ENCODE results near the gene ZNF654. TPM values are rescaled to one million over a fixed set of nuclear protein-coding genes. Genes with fewer than 3 reads are reported as not detected.

The ZNF654 gene
- total RNA-seq, 2 donors from 2014 or later, result 14.3 to 17.6 TPM

DNA sequence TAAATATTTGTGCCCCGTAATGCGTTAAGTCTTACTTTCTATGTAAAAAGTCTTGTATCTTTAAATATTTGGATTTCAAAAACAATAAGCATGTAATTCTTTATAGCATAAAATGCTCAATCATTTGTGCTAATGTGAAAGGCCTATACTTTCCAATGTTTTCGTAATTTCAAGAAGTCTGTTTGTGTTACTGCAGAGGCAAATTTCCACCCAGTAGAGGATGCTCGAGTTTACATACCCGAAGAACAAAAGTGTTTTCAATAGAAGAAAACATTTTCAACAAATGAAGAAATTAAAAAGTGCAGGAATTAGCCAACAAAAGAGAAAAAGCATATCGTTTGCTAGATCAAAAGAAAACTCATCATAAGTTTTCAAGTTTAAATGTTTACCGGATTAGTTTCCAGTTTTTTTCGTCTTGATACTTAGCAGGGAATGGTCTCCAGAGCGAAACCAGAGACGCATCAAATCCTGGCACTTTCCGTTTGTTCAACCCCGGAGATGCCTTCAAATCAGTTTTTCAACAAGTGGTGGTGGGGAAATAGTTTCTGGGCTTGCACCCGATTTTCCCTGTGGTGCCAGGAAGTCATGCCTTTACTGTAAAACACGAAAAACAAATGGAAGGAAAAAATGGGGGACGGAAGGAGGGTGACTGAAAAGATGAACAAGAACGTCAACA lies 1.3 kb upstream of the ZNF654 start:
- no peak for ATAC-seq
- no peak for DNase-seq
- intact Hi-C loops (cut with DNase I, micrococcal nuclease), result no loop called here

DNA sequence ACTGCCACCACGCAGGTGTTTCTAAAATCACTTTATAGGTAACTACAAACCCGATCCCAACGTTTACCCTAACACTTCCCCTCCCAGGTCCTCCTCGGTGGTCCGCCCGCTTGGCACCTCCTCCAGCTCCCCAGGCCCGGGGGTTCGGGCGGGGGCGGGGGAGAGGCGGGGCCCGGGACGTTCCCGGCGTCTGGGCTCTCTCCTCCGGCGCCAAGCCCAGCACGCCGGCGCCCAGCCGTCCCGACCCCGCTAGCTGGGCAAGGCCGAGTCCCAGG lies 812 bp upstream of the ZNF654 start:
- ATAC-seq, result no peak
- intact Hi-C loops (cut with DNase I, micrococcal nuclease), result no loop called here
- DNase-seq, result no peak

DNA sequence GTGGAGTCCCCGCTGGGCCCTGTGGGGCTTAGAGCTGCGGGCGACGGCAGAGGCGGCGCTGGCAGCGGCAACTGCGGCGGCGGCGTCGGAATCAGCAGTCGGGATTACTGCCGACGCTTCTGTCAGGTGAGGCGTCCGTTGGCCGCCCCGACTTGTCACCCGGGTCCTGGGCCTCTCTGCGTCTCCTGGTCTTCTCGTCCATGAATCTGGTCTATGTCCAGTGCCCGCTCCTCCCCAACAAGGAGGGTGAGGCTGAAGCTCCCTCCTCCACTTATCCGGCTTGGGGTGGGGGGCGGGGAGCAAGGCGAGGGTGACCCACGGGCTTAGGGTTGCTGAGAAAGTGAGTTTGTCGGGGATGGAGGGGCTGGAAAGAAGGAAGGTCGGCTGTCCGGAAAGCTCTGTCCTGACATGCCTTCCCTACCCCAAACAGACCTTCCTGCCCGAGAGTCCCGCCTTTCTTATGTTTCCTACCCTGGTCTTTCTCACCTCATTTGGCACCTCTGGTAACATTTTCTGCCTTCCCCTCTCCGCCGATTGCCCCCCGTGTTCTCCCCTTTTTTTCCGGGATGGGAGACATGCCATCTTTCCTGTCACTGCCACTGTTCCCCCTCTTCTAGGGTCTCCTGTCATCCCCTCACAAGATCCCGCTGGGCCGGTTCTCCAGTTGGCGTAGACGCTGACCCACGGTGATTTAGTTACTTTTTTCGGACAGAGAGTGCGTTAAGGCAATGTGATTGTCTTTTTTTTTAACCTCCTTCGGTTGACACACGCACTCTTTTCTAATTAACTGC lies 520 bp downstream of the ZNF654 start:
- DNase-seq, result peak; percentile 25 to 26
- intact Hi-C loops (cut with DNase I, micrococcal nuclease), result no loop called here
- peak; percentile 27 for ATAC-seq

- DNase-seq (no peak), ATAC-seq (no peak)
- intact Hi-C loops (cut with DNase I, micrococcal nuclease), result no loop called here
These were observed 2.7 kb downstream of the ZNF654 start for GRCh38 chr3:88061746-88062145.

- ATAC-seq, result no peak
- intact Hi-C loops (cut with DNase I, micrococcal nuclease), result no loop called here
- no peak for DNase-seq
These were observed 16.0 kb downstream of the ZNF654 start for GRCh38 chr3:88075072-88075471.

GRCh38 chr3:88075497-88075896 lies 16.4 kb downstream of the ZNF654 start:
- ATAC-seq, result no peak
- DNase-seq, result no peak
- intact Hi-C loops (cut with DNase I, micrococcal nuclease), result no loop called here

DNA sequence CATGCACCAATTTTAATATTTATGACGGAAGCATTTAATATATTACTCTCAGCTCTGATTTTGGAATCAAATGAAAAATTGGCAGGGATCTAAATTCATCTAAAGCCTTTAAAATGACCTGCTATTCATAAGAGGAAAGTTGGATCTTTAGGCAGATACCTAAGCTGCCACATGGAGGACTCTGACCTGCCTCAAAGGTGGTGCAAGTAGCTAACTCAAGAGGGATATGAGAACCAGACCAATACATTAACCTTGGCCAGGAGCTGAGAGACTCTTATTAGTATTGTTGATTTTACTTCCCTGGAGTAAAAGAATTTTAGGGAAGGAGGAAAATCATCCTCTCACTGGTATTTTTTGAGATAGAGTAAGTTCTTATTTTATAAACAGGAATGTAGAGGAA lies 17.7 kb downstream of the ZNF654 start:
- intact Hi-C loops (cut with DNase I, micrococcal nuclease), result no loop called here
- no peak for DNase-seq
- no peak for ATAC-seq

- no peak for DNase-seq
- ATAC-seq, result no peak
- intact Hi-C loops (cut with DNase I, micrococcal nuclease), result no loop called here
These were observed 19.9 kb downstream of the ZNF654 start for GRCh38 chr3:88078932-88079331.

DNA sequence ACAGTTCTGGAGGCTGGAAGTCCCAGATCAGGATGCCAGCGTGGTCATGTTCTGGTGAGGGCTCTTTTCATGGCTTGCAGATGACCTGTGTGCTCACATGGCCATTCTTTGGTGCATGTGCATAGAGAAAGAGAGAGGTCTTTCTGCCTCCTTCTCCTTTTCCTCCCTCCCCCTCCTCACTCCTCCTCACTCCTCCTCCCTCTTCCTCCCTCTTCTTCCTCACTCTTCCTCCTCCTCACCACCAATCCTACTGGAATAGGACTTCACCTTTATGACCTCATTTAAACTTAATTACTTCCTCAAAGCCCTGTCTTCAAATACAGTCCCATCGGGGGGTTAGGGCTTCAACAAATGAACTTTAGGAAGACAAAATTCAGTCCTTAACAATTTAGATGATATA lies 23.8 kb downstream of the ZNF654 start:
- no peak for DNase-seq
- ATAC-seq, result peak; percentile 34
- intact Hi-C loops (cut with DNase I, micrococcal nuclease), result no loop called here

DNA sequence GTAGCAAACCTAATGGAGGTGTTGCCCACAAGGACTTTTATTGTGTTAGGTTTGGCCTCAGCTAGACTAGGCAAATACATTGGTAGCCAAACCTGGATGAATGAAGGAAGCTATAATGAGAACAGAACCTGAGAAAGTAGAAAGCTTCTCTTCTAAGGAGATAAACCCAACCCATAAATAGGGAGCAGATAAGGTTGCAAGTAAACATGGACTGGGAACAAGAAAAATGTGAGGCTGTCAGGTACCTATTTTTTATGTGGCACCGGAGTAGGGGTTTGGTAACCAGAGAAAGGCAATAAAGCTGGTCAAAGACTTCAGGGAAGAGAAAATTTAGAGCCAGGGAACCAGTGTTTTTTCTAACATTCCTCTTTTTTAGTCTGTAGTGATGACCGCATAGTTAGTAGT lies 25.0 kb downstream of the ZNF654 start:
- peak; percentile 23 for ATAC-seq
- no peak for DNase-seq
- intact Hi-C loops (cut with DNase I, micrococcal nuclease), result no loop called here

- DNase-seq, result no peak
- intact Hi-C loops (cut with DNase I, micrococcal nuclease), result no loop called here
- no peak for ATAC-seq
These were observed 31.6 kb downstream of the ZNF654 start for GRCh38 chr3:88090681-88091080.

DNA sequence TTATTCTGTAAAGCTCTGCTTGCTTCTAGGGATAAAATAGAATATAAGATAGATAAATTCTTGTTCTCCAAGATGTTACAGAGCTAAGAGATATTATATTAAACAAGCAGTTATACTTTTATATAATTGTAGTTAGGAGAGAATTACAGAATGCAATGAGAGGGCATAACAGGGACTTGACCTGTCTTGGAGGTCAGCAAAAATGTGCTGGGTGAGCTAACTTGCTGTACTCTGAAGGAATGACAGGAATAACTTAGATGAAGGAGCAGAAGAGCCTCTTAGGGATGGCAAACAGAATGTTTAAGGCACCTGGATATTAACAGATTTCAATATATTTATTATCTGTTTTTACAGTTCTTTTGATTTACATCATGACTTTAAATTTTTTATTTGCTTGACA lies 33.2 kb downstream of the ZNF654 start:
- DNase-seq (no peak), ATAC-seq (no peak)
- intact Hi-C loops (cut with DNase I, micrococcal nuclease), result no loop called here

- intact Hi-C loops (cut with DNase I, micrococcal nuclease), result no loop called here
- no peak for DNase-seq
These were observed 34.2 kb downstream of the ZNF654 start for GRCh38 chr3:88093266-88093665.

GRCh38 chr3:88101142-88101541 lies 42.1 kb downstream of the ZNF654 start:
- no peak for ATAC-seq
- no peak for DNase-seq
- intact Hi-C loops (cut with DNase I, micrococcal nuclease), result no loop called here

More at GRCh38 chr3:88093266-88093665, 34.2 kb downstream of the ZNF654 start:
- ATAC-seq, result no peak

GRCh38 chr3:88105325-88105724 lies 46.3 kb downstream of the ZNF654 start:
- intact Hi-C loops (cut with DNase I, micrococcal nuclease), result no loop called here
- ATAC-seq (no peak), DNase-seq (no peak)

DNA sequence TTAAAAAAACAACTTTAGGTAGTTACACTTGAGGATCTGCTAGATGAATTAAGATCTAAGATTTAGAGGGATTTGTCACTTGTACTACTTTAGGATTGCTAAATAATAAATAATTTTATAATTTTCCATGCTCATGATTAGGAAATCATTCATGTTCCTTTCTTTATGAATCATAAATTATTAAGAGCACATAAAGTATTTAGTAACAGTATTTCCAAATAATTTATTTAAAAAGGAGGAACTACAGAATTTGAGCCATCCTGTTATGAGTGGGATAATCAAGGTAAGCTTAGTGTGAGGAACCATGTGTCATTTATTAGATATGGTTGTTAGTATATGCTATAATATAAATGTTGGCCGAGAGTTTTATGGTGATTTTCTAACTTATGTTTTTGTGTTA lies 53.2 kb downstream of the ZNF654 start:
- ATAC-seq, result no peak
- intact Hi-C loops (cut with DNase I, micrococcal nuclease), result loop anchor here in 1 of 2 donors (10.0 kb wide), 1 partner anchor 757 kb away; no protein-coding TSS in a partner anchor

GRCh38 chr3:88113311-88114162 lies 54.5 kb downstream of the ZNF654 start:
- peak; percentile 90 for ATAC-seq
- intact Hi-C loops (cut with DNase I, micrococcal nuclease), result loop anchor here in 1 of 2 donors (10.0 kb wide), 1 partner anchor 759 kb away; no protein-coding TSS in a partner anchor

More for the DNA sequence above, 53.2 kb downstream of the ZNF654 start:
- DNase-seq, result no peak

DNA sequence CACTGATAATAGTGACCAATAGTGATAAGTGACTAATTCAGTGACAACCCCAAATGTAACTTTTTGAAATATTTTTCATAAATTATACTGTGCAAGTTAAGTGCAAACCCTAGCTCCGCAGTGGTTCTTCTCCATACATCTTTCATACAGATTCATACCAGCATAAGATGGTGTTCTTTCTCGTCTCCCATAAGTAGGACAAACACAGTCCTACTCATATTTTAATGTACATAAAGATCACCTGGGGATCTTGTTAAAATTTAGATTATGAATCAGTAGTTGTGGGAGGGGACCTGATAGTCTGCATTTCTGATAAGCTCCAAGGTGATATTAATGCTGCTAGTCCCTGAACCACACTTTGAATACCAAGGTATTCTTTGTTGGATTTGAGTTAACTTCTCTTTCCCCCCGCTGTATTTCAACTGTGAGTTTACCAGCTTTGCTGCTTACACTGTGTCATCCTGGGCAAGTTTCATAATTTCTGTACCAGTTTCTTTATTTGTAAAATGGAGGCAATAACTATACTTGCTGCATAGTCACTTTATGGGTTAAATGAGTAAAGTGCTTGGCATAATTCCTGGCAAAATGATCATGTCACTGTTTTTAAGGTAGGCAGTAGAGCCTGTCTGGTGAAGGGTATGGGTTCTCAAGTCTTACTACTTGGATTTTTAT lies 56.0 kb downstream of the ZNF654 start:
- DNase-seq (no peak), ATAC-seq (no peak)
- intact Hi-C loops (cut with DNase I, micrococcal nuclease), result loop anchor here in 1 of 2 donors (10.0 kb wide), 1 partner anchor 760 kb away; no protein-coding TSS in a partner anchor

More at GRCh38 chr3:88113311-88114162, 54.5 kb downstream of the ZNF654 start:
- DNase-seq, result peak; percentile 28 to 49

- DNase-seq, result no peak
- ATAC-seq, result no peak
- intact Hi-C loops (cut with DNase I, micrococcal nuclease), result loop anchor here in 1 of 2 donors (10.0 kb wide), 1 partner anchor 763 kb away; no protein-coding TSS in a partner anchor
These were observed 58.6 kb downstream of the ZNF654 start for GRCh38 chr3:88117683-88118082.
